ENCODE data around the gene CMKLR1.

GRCh38 chr12:108312693-108313189 lies 26.4 kb downstream of the CMKLR1 start:
- TF ChIP-seq TAF1 (IDR thresholded peaks at IDR 0.05; ENCODE audit: borderline replicate concordance, insufficient read depth, low read length) (no peak), REST (IDR thresholded peaks at IDR 0.05; ENCODE audit: insufficient read depth in 1 of 2, low read depth in 2 of 2, low read length in 2 of 2) (no peak), SIN3A (IDR thresholded peaks at IDR 0.05; ENCODE audit: borderline replicate concordance, insufficient read depth, low read length) (no peak), POLR2AphosphoS5 (IDR thresholded peaks at IDR 0.05; ENCODE audit: low read depth, low read length) (no peak), FOXP2 (optimal IDR thresholded peaks at IDR 0.05; ENCODE audit: borderline replicate concordance, extremely low read depth, extremely low read length, insufficient read depth) (no peak)
